DND-41 (cell line): ENCODE results near the gene JCAD.

Source experiments
- ATAC-seq: fragments of 200-7000 bp; cut with Tn5 transposase; 3 replicates; pipeline ENCODE4 v1.9.1; 2021; ENCODE audit warnings: low read depth; ENCODE audit not compliant: insufficient read depth
- DNase-seq: peaks from one replicate; pipeline ENCODE4 v3.0.0-alpha.2; 2020
- H2AFZ ChIP-seq: 2 replicates; pipeline ENCODE4 v1.6.0; 2012; ENCODE audit warnings: low read depth, low read length
- H3K27ac ChIP-seq: 2 replicates; pipeline ENCODE4 v1.5.1; 2012; ENCODE audit warnings: low read length, inconsistent platforms
- H3K27me3 ChIP-seq: fragments of 200-600 bp; sonication (generic); 2 replicates; pipeline ENCODE4 v1.6.0; 2012; ENCODE audit warnings: low read length, mild to moderate bottlenecking, inconsistent platforms; ENCODE audit not compliant: insufficient read depth, poor library complexity
- H3K36me3 ChIP-seq: 2 replicates; pipeline ENCODE4 v1.5.1; 2012; ENCODE audit warnings: low read length, inconsistent platforms; ENCODE audit not compliant: insufficient read depth
- H3K4me1 ChIP-seq: 2 replicates; pipeline ENCODE4 v1.5.1; 2012; ENCODE audit warnings: mild to moderate bottlenecking, low read length; ENCODE audit not compliant: insufficient read depth
- H3K4me2 ChIP-seq: 2 replicates; pipeline ENCODE4 v1.6.0; 2012; ENCODE audit warnings: mild to moderate bottlenecking, moderate library complexity, low read length, inconsistent platforms; ENCODE audit not compliant: insufficient read depth
- H3K4me3 ChIP-seq, 2 experiments: fragments of 200-600 bp in 1 of 2; shearing (Covaris generic) in 1 of 2; 2 replicates each; pipeline ENCODE4 v1.5.1; 2012 to 2016; ENCODE audit warnings: inconsistent platforms in 2 of 2, low read length in 2 of 2, mild to moderate bottlenecking in 2 of 2, low read depth in 1 of 2, moderate library complexity in 1 of 2
- H3K79me2 ChIP-seq: 2 replicates; pipeline ENCODE4 v1.6.0; 2012; ENCODE audit warnings: low read length, inconsistent platforms; ENCODE audit not compliant: insufficient read depth
- H3K9ac ChIP-seq: 2 replicates; pipeline ENCODE4 v1.6.0; 2012; ENCODE audit warnings: low read depth, mild to moderate bottlenecking, inconsistent platforms, low read length, moderate library complexity
- H3K9me3 ChIP-seq: 2 replicates; pipeline ENCODE4 v1.5.1; 2012; ENCODE audit warnings: low read length, moderate library complexity, mild to moderate bottlenecking, inconsistent platforms; ENCODE audit not compliant: insufficient read depth, severe bottlenecking
- H4K20me1 ChIP-seq: 2 replicates; pipeline ENCODE4 v1.6.0; 2012; ENCODE audit warnings: low read length; ENCODE audit not compliant: insufficient read depth
- EZH2 ChIP-seq: IDR thresholded peaks from 3 replicates; pipeline ENCODE4 v1.6.1; 2012; ENCODE audit warnings: borderline replicate concordance, low read depth, mild to moderate bottlenecking, moderate library complexity, low read length, inconsistent platforms; ENCODE audit not compliant: severe bottlenecking
- TF ChIP-seq, protein P1 (sequence below): IDR thresholded peaks from 2 replicates; pipeline ENCODE4 v1.5.1; 2012; ENCODE audit warnings: borderline replicate concordance, low read length, moderate library complexity, mild to moderate bottlenecking; ENCODE audit not compliant: poor library complexity, severe bottlenecking; ENCODE audit errors: extremely low read depth

JCAD gene

DNA sequence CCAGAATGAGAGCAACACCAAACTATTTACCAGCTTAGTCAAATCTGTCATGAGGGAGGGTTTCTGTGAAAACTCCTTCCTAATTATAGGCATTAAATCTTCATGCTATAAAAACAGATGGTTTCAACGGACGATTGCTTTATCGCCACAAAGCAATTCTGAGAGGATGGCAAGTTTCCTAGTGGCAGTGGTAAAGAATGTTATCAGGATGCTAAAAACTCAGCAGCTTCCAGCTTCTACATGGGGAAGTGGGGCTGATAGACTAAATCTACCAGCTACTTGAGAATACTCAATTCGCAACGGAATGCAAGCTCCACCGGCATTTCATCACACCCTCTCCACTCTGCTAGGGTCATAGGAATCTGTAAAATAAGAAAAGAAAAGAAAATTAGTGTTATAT, 41.8 kb downstream of the JCAD start:
- Histone ChIP-seq H3K4me1 (no peaks in the 10 kb centered on the region), H3K9ac (no peak overlapping the region)

DNA sequence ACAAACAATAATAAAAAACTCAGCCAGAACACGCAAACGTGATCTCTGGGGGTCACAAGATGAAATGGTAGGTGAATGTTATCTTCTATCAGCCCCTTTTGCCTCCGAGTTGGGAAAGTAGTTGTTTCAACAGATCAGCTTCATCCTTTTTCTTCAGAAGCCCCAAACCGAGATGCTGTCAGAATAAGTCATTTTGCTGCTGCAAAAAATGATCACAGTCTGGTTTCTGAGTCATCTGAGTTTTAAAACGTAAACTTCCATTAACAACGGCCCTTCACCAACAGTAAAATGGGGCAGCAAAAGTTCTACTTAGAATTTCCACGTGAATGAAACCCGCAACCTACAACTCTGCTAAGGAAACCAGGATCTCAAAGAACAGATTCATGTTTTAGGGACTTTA, 44.9 kb downstream of the JCAD start:
- Histone ChIP-seq H3K27ac (no peak overlapping the region), H3K4me2 (no peak overlapping the region), H3K79me2 (no peaks in the 10 kb centered on the region), H3K9ac (no peak overlapping the region), H2AFZ (no peak overlapping the region), H3K4me1 (no peaks in the 10 kb centered on the region), H3K36me3 (no peaks in the 10 kb centered on the region), H3K9me3 (no peaks in the 10 kb centered on the region), H3K27me3 (no peaks in the 10 kb centered on the region), H3K4me3 (no peak overlapping the region), H4K20me1 (no peaks in the 10 kb centered on the region)
- TF ChIP-seq EZH2: no peak
- TF ChIP-seq, protein P1, sequence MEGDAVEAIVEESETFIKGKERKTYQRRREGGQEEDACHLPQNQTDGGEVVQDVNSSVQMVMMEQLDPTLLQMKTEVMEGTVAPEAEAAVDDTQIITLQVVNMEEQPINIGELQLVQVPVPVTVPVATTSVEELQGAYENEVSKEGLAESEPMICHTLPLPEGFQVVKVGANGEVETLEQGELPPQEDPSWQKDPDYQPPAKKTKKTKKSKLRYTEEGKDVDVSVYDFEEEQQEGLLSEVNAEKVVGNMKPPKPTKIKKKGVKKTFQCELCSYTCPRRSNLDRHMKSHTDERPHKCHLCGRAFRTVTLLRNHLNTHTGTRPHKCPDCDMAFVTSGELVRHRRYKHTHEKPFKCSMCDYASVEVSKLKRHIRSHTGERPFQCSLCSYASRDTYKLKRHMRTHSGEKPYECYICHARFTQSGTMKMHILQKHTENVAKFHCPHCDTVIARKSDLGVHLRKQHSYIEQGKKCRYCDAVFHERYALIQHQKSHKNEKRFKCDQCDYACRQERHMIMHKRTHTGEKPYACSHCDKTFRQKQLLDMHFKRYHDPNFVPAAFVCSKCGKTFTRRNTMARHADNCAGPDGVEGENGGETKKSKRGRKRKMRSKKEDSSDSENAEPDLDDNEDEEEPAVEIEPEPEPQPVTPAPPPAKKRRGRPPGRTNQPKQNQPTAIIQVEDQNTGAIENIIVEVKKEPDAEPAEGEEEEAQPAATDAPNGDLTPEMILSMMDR: no peak
- no peak for ATAC-seq
- DNase-seq: no peak

More for the DNA sequence above, 41.8 kb downstream of the JCAD start:
- no peak overlapping the region for H2AFZ ChIP-seq
- no peaks in the 10 kb centered on the region for H3K79me2 ChIP-seq
- no peak for ATAC-seq
- H3K4me2 ChIP-seq: no peak overlapping the region
- no peaks in the 10 kb centered on the region for H3K27me3 ChIP-seq
- no peak for DNase-seq
- no peaks in the 10 kb centered on the region for H3K9me3 ChIP-seq
- H3K36me3 ChIP-seq: no peaks in the 10 kb centered on the region
- no peaks in the 10 kb centered on the region for H4K20me1 ChIP-seq
- TF ChIP-seq, protein P1: no peak
- TF ChIP-seq EZH2: no peak
- H3K4me3 ChIP-seq: no peak overlapping the region
- no peak overlapping the region for H3K27ac ChIP-seq

DNA sequence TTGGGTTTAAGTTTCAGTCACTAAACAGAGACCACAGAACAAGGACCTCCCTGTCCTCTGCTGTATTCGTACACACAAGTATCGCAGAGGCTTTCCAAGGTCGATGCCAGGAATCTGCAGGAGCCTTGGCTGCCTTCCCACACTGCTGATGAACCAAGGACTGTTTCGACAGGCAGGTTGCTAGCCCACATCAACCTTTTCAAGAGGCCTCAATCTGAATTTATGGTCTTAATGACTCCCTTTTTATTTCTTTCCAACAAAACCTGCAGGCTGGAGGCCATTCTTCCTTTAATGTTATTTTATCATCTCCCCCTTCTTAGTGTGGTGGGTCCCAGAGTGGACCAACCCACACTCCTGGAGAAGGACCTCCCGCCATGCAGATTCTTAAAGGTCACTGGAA, 45.6 kb downstream of the JCAD start:
- H3K79me2 ChIP-seq: no peaks in the 10 kb centered on the region
- H3K27ac ChIP-seq: no peak overlapping the region
- no peak overlapping the region for H2AFZ ChIP-seq
- no peak overlapping the region for H3K9ac ChIP-seq
- no peaks in the 10 kb centered on the region for H3K36me3 ChIP-seq
- ATAC-seq: no peak
- no peak for DNase-seq
- no peaks in the 10 kb centered on the region for H3K27me3 ChIP-seq
- H4K20me1 ChIP-seq: no peaks in the 10 kb centered on the region
- H3K4me2 ChIP-seq: no peak overlapping the region
- H3K4me3 ChIP-seq: no peak overlapping the region
- H3K9me3 ChIP-seq: no peaks in the 10 kb centered on the region
- H3K4me1 ChIP-seq: no peaks in the 10 kb centered on the region
- TF ChIP-seq EZH2: no peak
- TF ChIP-seq, protein P1: no peak

DNA sequence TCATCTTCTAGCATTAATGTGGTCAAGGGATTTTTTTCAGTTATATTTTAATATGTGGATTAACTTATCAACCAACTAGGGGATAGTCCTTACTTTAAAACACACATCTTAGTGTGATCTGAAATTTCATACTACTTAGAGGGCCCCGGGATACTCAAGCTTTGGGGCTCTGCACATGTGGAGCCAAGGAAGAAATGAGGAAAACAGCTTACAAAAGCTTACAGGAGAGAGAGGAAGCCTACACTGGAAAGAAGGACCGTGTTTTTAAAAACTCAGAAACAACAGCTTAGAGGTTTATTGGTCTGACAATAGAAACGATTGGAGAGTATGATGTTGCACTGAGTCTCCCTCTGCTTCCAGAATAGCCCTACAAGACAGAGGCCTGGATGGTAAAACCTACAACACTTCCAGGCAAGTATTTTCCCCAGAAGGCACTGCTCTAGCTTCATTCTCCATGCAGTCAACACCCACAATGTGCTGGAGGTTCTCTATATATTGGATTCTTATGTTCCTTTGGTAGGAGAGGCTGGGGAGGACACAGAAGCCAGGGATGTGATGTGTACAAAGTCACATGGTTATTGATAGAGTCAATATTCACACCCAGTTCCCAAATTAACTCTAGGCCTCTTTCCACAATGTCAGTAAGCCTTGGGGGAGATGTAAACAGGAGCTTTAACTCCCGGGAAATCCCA, 47.3 kb downstream of the JCAD start:
- no peaks in the 10 kb centered on the region for H3K9me3 ChIP-seq
- no peaks in the 10 kb centered on the region for H3K27me3 ChIP-seq
- no peak for DNase-seq
- H3K36me3 ChIP-seq: no peaks in the 10 kb centered on the region
- H3K4me3 ChIP-seq: no peak overlapping the region
- no peak overlapping the region for H3K4me2 ChIP-seq
- no peak overlapping the region for H3K9ac ChIP-seq
- TF ChIP-seq, protein P1: no peak
- TF ChIP-seq EZH2: no peak
- no peak overlapping the region for H2AFZ ChIP-seq
- no peaks in the 10 kb centered on the region for H3K4me1 ChIP-seq
- no peak for ATAC-seq
- H3K79me2 ChIP-seq: no peaks in the 10 kb centered on the region
- no peak overlapping the region for H3K27ac ChIP-seq
- H4K20me1 ChIP-seq: no peaks in the 10 kb centered on the region
